Amniotic stem cell (primary cell): Measurements from ENCODE around the gene SLC7A9.
"Not testable (repeated sequence)": the region's sequence is repeated elsewhere in the genome, so short reads cannot be mapped to it uniquely, and the experiment has no call there.

Experiments
- DNase-seq: peaks from one replicate; lab custom pipeline; 2025; lab: John Stamatoyannopoulos, UW

SLC7A9 gene

DNA sequence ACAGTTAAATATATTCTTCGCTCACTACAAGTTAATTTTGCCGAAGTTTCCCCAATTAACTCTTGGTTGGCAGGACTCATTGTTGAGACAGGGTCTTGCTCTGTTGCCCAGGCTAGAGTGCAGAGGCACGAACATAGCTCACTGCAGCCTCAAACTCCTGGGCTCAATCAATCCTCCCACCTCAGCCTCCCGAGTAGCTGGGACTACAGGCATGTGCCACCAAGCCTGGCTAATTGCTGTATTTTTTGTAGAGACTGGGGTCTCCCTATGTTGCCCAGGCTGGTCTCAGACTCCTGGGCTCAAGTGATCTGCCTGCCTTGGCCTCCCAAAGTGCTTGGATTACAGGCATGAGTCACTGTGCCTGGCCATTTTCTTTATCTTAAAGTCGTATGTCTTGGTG lies 15.7 kb upstream of the SLC7A9 start:
- DNase-seq: not testable (repeated sequence)

- DNase-seq: no peak
These were observed 12.2 kb upstream of the SLC7A9 start for GRCh38 chr19:32881766-32882165.

- no peak for DNase-seq
These were observed 11.1 kb upstream of the SLC7A9 start for GRCh38 chr19:32880622-32881021.

DNA sequence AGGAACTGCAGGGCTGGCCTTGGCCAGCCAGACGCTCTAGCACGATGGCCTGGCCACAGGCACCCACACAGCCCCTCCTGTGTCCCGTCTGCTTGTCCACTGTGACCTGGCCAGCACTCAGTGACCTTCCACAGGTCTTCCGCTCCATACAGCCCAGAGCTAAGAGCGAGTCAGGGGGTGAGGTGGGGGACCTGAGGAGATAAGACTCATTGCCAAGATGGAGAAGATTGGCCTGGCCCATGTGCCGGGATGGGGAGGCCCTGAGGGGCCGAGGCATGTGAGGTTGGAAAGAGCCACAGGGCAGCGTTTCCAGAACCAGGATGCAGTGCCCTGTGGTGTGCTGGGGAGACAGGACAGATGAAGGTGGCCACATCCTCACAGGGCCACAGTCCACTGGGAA lies 10.2 kb upstream of the SLC7A9 start:
- DNase-seq: no peak

DNA sequence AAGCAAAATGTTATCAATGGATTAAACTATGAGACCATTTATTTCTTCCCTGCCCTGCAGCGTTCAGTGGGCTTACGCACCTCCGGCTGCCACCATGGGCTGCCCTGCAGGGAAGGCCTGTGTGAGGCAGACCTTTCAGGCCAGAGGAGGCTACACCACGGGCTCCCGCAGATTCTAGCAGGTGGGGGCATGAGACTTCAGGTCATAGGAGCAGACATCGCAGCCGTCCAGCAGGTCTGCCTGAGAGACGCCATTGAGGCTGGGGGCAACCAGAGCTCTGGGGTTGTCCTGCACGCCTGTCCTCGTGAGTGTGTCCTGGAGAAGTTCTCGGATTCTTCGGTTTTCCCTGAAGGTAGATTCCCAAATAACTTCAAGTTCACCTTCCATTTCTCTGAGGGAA lies 9.4 kb upstream of the SLC7A9 start:
- no peak for DNase-seq

- DNase-seq: no peak
These were observed 8.6 kb upstream of the SLC7A9 start for GRCh38 chr19:32877977-32878745.

- DNase-seq: no peak
These were observed 7.9 kb upstream of the SLC7A9 start for GRCh38 chr19:32877323-32877912.

DNA sequence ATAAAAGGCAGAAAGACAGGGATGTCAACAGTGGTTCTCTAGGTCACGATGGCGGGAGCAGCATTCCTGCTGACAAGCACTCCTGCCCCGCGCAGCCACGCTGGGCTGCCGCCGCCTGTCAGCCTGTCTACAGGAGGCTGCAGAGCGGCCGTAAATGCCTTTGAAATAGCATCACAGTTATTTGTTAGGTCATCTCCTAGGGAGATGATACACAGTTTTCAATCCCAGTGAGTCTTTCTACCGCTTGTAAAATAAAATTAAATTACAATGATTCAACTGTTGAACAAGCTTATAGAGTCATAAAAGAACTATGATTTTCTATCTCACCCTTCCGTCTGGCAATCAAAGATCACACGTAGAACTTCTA lies 7.3 kb upstream of the SLC7A9 start:
- no peak for DNase-seq

- DNase-seq: no peak
These were observed 6.8 kb upstream of the SLC7A9 start for GRCh38 chr19:32876236-32876918.

- no peak for DNase-seq
These were observed 5.9 kb upstream of the SLC7A9 start for GRCh38 chr19:32875428-32875827.

GRCh38 chr19:32874605-32875004 lies 5.0 kb upstream of the SLC7A9 start:
- no peak for DNase-seq

GRCh38 chr19:32873247-32873959 lies 3.8 kb upstream of the SLC7A9 start:
- DNase-seq: no peak

GRCh38 chr19:32872391-32872790 lies 2.8 kb upstream of the SLC7A9 start:
- DNase-seq: no peak

GRCh38 chr19:32870981-32871451 lies 1.4 kb upstream of the SLC7A9 start:
- DNase-seq: no peak

DNA sequence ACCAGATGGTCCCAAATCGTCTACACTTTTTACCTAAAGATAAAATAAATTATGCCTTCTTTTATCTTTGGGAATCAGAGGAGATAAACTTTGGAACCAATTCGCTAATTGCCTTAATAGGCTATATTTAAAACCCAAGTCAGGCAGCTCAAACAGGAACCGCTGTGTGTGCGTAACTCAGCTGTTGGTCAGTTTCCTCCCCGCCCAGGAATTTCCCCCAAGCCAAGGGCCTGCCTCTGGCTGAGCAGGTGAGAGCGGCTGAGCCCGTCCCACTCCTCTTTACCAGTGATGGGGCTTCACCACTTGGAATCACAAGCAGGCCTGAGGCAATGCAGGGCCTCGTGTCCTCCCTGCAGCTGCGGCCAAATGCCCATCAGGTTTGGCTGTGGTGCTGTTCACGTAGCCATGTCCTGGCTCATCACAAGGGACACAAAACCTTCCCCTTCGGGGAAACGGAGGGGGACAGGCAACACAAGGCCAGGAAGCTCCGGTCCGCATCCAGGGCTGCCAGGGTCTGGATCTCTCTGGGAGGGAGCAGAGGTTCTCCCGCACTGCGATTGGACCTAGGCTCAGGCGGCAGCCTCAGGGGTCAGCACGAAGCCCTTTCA lies 503 bp upstream of the SLC7A9 start:
- DNase-seq: no peak

DNA sequence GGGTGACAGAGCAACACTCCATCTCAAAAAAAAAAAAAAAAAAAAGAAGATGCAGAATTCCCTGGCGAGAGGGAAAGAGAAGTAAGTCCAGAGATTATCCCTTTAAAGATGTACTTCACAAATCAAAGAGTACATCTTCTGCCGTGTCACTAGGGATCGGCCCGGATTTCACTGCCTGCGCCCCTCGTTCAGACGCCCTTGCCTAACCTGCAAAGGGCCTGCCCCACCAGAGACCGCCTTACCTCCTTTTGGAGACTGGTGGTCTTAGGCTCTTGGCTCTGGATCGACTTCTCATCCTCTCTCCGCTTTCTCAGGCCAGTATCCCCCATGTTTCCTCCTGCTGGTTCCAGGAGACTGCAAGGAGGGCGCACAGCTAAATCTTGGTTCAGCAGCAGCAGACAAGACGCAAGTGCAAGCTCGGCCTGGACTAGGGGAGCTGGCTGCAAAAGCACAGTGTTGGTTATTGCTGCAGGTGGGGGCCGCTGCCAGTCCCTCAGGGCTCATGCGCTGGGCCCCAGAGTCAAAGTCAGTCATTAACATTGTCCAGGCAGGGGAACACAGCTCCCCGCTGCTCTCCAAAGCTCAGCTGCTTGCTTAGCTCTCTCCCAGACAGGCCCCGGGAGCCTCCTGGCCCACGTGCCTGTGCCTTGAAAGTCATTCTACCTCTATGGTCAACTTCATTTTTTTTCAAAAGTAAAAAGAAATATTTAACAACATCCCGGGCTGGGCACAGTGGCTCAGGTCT lies 1.2 kb downstream of the SLC7A9 start:
- DNase-seq: no peak

- not testable (repeated sequence) for DNase-seq
These were observed 2.1 kb downstream of the SLC7A9 start for GRCh38 chr19:32867436-32867835.

GRCh38 chr19:32866564-32867265 lies 2.9 kb downstream of the SLC7A9 start:
- DNase-seq: no peak

DNA sequence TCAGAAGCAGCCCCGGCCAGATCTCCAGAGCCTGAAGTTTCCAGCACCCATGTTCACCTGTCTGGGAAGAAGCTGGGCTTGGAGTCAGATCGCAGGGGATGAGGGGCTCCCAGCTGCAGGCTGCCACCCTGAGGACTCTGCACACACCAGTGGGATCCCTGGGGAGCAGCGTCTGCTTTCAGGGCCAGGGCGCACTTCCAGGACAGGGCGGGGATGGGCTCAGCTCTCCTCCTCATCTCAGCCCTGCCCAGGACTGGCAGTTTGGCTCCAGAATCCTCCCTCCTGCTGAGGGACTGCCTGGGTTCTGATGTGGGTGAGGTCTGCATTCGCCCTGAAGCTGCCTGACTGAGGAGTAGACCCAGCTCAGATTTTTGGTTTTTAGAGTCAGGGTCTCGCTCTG lies 3.5 kb downstream of the SLC7A9 start:
- DNase-seq: no peak

- DNase-seq: no peak
These were observed 4.2 kb downstream of the SLC7A9 start for GRCh38 chr19:32865326-32865725.
